Hematopoietic multipotent progenitor cell treated with erythropoietin and hydrocortisone succinate and interleukin-3 and kit ligand, for 6 days (in vitro differentiated cells): ENCODE measurements around the gene KLHL29.
A peak's percentile ranks its signal among the peaks of the same experiment; 100 is the strongest.
"Not testable (repeated sequence)": the region's sequence is repeated elsewhere in the genome, so short reads cannot be mapped to it uniquely, and the experiment has no call there.

ENCODE experiments used
- DNase-seq: peaks from one replicate; pipeline ENCODE4 v3.0.0-alpha.2; 2015

Gene KLHL29

GRCh38 chr2:23706613-23707078 lies 321.7 kb downstream of the KLHL29 start:
- DNase-seq: no peak

GRCh38 chr2:23707096-23707495 lies 322.1 kb downstream of the KLHL29 start:
- DNase-seq: no peak

- DNase-seq: no peak
Measured at GRCh38 chr2:23708771-23709170, 323.8 kb downstream of the KLHL29 start.

- DNase-seq: no peak
Measured at GRCh38 chr2:23709311-23709710, 324.3 kb downstream of the KLHL29 start.

GRCh38 chr2:23711979-23712755 lies 327.2 kb downstream of the KLHL29 start:
- no peak for DNase-seq

GRCh38 chr2:23712756-23713151 lies 327.8 kb downstream of the KLHL29 start:
- no peak for DNase-seq

- DNase-seq: peak; percentile 35
Measured at GRCh38 chr2:23713351-23713750, 328.4 kb downstream of the KLHL29 start.

- DNase-seq: no peak
Measured at GRCh38 chr2:23718931-23719700, 334.1 kb downstream of the KLHL29 start.

- DNase-seq: no peak
Measured at GRCh38 chr2:23719716-23720115, 334.7 kb downstream of the KLHL29 start.

GRCh38 chr2:23720705-23721453 lies 335.9 kb downstream of the KLHL29 start:
- DNase-seq: no peak

- no peak for DNase-seq
Measured at GRCh38 chr2:23721454-23721826, 336.5 kb downstream of the KLHL29 start.

GRCh38 chr2:23722255-23722654 lies 337.3 kb downstream of the KLHL29 start:
- DNase-seq: no peak

- not testable (repeated sequence) for DNase-seq
Measured at GRCh38 chr2:23723029-23723428, 338.1 kb downstream of the KLHL29 start.

GRCh38 chr2:23734416-23734815 lies 349.4 kb downstream of the KLHL29 start:
- no peak for DNase-seq

GRCh38 chr2:23736783-23737182 lies 351.8 kb downstream of the KLHL29 start:
- DNase-seq: not testable (repeated sequence)

- DNase-seq: no peak
Measured at GRCh38 chr2:23745068-23745725, 360.2 kb downstream of the KLHL29 start.

- DNase-seq: peak; percentile 29
Measured at GRCh38 chr2:23745726-23746105, 360.7 kb downstream of the KLHL29 start.

GRCh38 chr2:23746141-23746863 lies 361.3 kb downstream of the KLHL29 start:
- no peak for DNase-seq

- DNase-seq: no peak
Measured at GRCh38 chr2:23751747-23752265, 366.8 kb downstream of the KLHL29 start.

GRCh38 chr2:23753291-23754010 lies 368.5 kb downstream of the KLHL29 start:
- DNase-seq: peak; percentile 53

GRCh38 chr2:23754970-23755369 lies 370.0 kb downstream of the KLHL29 start:
- DNase-seq: no peak
